ENCODE measurements around the gene IGFBP7. TPM values are rescaled to one million over a fixed set of nuclear protein-coding genes. Genes with fewer than 3 reads are reported as not detected.

Gene IGFBP7
- total and polyA plus RNA-seq, 12 donors = 98.9 to 1,971 (median 554) TPM

DNA sequence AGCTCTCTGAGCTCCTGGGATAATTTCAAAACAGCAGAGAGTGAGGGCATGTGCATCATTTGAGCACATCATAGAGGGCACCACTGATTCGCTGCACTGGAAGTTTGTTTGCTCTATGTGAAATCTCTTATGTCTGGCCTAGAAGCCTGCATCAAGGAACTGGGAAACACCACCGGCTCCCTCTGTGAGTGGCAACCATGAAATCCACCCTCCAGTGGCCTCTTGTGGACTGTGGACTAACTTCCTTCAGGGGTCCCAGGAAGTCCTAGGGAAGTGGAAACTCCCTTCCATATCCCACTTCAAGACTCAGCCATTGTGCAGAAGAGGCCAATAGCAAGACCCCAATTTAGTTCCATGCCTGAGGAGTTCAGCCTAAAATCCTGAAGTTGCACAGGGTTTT is 48.0 kb upstream of the IGFBP7 start:
- Histone ChIP-seq H3K4me3 (no peak overlapping the region), H3K4me1 (replicated peaks in 1 of 2) (no peaks in the 10 kb centered on the region), H3K36me3 (replicated peaks in 1 of 2) (no peaks in the 10 kb centered on the region), H3K27ac (no peak overlapping the region), H3K27me3 (no peaks in the 10 kb centered on the region), H3K9me3 (replicated peaks in 1 of 3) (no peaks in the 10 kb centered on the region)
- no peak for TF ChIP-seq CTCF (IDR thresholded peaks at IDR 0.05)
- no peak for TF ChIP-seq POLR2A (IDR thresholded peaks at IDR 0.05)
- DNase-seq = no peak
- intact Hi-C loops (cut with DNase I) = no loop called here
- WGBS, 4 donors = 33 to 84% (median 81%) methylated on average over 2 of the region's 2 CpGs; no CpG with 5 or more reads in 1 of the 4 donors

DNA sequence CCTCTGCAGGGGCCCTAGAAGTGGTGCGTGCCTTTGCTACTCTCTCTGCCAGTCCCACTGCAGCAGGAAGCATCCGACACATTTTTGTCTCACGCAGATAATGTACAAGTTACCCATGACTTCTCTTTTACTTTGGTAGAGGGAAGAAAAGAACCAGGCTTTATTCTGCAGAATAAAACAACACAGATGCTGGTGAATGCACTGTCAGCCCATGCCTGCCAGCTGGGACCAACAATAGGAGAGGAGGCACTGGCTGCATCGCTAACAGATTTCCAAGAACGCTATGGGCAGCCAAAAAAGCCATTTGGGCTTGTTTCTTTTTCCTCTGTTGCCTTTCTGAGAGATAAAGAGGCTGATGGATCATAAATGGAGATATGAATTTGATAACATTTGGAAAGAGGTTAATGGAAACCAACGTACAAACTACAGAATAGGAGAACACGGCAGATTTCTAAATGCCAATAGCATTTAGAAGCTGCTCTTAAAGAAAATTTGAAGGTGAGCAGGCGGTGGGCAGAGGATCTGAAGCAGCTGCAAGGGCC is 47.5 kb upstream of the IGFBP7 start:
- Histone ChIP-seq H3K4me1 (replicated peaks in 1 of 2) (no peaks in the 10 kb centered on the region), H3K27me3 (no peaks in the 10 kb centered on the region), H3K9me3 (replicated peaks in 1 of 3) (no peaks in the 10 kb centered on the region), H3K27ac (no peak overlapping the region), H3K36me3 (replicated peaks in 1 of 2) (no peaks in the 10 kb centered on the region), H3K4me3 (no peak overlapping the region)
- WGBS, 4 donors = 75 to 85% (median 78%) methylated on average over 8 of the region's 8 CpGs
- intact Hi-C loops (cut with DNase I) = no loop called here
- DNase-seq = no peak
- TF ChIP-seq POLR2A (IDR thresholded peaks at IDR 0.05) (no peak), CTCF (IDR thresholded peaks at IDR 0.05) (no peak)

- Histone ChIP-seq H3K36me3 (replicated peaks in 1 of 2) (no peaks in the 10 kb centered on the region), H3K4me3 (no peak overlapping the region), H3K27me3 (no peaks in the 10 kb centered on the region), H3K4me1 (replicated peaks in 1 of 2) (no peaks in the 10 kb centered on the region), H3K9me3 (replicated peaks in 1 of 3) (no peaks in the 10 kb centered on the region), H3K27ac (no peak overlapping the region)
- intact Hi-C loops (cut with DNase I) = no loop called here
- DNase-seq = no peak
- whole genome bisulfite sequencing, 4 donors = 65 to 71% (median 67%) methylated on average over 7 of the region's 7 CpGs
- TF ChIP-seq CTCF (IDR thresholded peaks at IDR 0.05) (no peak), POLR2A (IDR thresholded peaks at IDR 0.05) (no peak)
These were observed 46.2 kb upstream of the IGFBP7 start for GRCh38 chr4:57156242-57156990.

- no peak overlapping the region for H3K4me3 ChIP-seq
- WGBS, 4 donors = 70 to 82% (median 74%) methylated on average over 3 of the region's 3 CpGs
- H3K27ac ChIP-seq = no peak overlapping the region
- H3K9me3 ChIP-seq (replicated peaks in 1 of 3) = no peaks in the 10 kb centered on the region
- no peaks in the 10 kb centered on the region for H3K27me3 ChIP-seq
- TF ChIP-seq POLR2A (IDR thresholded peaks at IDR 0.05) (no peak), CTCF (IDR thresholded peaks at IDR 0.05) (no peak)
- DNase-seq = no peak
- no peaks in the 10 kb centered on the region for H3K4me1 ChIP-seq (replicated peaks in 1 of 2)
- intact Hi-C loops (cut with DNase I) = no loop called here
- no peaks in the 10 kb centered on the region for H3K36me3 ChIP-seq (replicated peaks in 1 of 2)
These were observed 44.7 kb upstream of the IGFBP7 start for GRCh38 chr4:57154926-57155325.

All from adrenal gland (tissue), 12 donors.